OCI-LY3 (cell line): ENCODE measurements around the gene STRADA.

Source experiments
- EZH2phosphoT487 ChIP-seq: fragments of 200-600 bp; shearing (Covaris generic); IDR thresholded peaks from 2 replicates; pipeline ENCODE4 v1.6.1; 2018; ENCODE audit warnings: antibody characterized with exemption, mixed run types, low read depth
- TF ChIP-seq, protein P1 (sequence below): fragments of 200-600, 300-600 bp; sonication (generic); IDR thresholded peaks from 2 replicates; pipeline ENCODE4 v1.5.1; 2014; ENCODE audit warnings: antibody characterized with exemption, low read length, low read depth

GRCh38 chr17:63704259-63704576 lies 37.4 kb downstream of the STRADA start:
- TF ChIP-seq, protein P1, sequence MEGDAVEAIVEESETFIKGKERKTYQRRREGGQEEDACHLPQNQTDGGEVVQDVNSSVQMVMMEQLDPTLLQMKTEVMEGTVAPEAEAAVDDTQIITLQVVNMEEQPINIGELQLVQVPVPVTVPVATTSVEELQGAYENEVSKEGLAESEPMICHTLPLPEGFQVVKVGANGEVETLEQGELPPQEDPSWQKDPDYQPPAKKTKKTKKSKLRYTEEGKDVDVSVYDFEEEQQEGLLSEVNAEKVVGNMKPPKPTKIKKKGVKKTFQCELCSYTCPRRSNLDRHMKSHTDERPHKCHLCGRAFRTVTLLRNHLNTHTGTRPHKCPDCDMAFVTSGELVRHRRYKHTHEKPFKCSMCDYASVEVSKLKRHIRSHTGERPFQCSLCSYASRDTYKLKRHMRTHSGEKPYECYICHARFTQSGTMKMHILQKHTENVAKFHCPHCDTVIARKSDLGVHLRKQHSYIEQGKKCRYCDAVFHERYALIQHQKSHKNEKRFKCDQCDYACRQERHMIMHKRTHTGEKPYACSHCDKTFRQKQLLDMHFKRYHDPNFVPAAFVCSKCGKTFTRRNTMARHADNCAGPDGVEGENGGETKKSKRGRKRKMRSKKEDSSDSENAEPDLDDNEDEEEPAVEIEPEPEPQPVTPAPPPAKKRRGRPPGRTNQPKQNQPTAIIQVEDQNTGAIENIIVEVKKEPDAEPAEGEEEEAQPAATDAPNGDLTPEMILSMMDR = no peak
- no peak for TF ChIP-seq EZH2phosphoT487
